Epithelial cell of proximal tubule (primary cell): Measurements from ENCODE around the gene PZP. TPM values are rescaled to one million over a fixed set of nuclear protein-coding genes. Genes with fewer than 3 reads are reported as not detected.
"Not testable (repeated sequence)": the region's sequence is repeated elsewhere in the genome, so short reads cannot be mapped to it uniquely, and the experiment has no call there.

Experiments used
- DNase-seq: peaks from one replicate; pipeline ENCODE4 v3.0.0-alpha.2; 2011; ENCODE audit warnings: low read depth
- H3K4me3 ChIP-seq: 2 replicates; pipeline ENCODE4 v1.5.1; 2011; ENCODE audit warnings: low read depth, mild to moderate bottlenecking, low read length
- CTCF ChIP-seq: conservative IDR thresholded peaks from 2 replicates; pipeline ENCODE4 v1.5.1; 2012; ENCODE audit warnings: low read depth, mild to moderate bottlenecking, low read length
- total RNA-seq: library from RNA; depleted of rRNA; stranded (reverse); fragments of >200 nt; gene quantifications from 2 replicates; pipeline ENCODE4 v1.2.3, GENCODE V29; 2015

PZP gene
- total RNA-seq = not detected in 2 replicates

DNA sequence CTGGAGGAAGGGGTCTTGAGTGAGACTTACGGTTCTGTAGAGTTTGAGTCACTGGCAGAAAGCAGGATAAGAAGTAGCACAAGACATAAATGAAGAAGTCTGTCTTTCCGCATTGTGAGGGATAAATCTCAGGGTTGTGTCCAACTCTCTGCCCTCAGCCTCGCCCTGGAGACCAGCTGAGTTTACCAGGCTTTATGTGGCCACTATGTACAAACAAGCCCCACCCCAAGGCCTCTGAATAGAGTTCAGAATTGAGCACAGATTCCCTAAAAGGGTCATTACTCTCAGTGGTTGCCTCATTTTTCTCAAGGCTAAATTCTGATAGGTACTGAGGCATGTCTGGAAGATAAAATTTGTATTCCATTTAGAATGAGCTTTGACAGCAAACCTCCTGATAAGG lies at the start of gene PZP:
PZP (minus strand) TSS at position 167 of the 400 bp plus-strand sequence; CDS start at position 113, 54 bp downstream.
- no peak within 1 kb of the TSS for H3K4me3 ChIP-seq
- no peak for DNase-seq
- TF ChIP-seq CTCF = no peak

- DNase-seq = no peak
- no peak for TF ChIP-seq CTCF
- H3K4me3 ChIP-seq = no peak overlapping the region
Observed at GRCh38 chr12:9256758-9257405, 48.7 kb upstream of the PZP start.

- no peak overlapping the region for H3K4me3 ChIP-seq
- TF ChIP-seq CTCF = no peak
- DNase-seq = no peak
Observed at GRCh38 chr12:9256341-9256740, 48.1 kb upstream of the PZP start.

GRCh38 chr12:9255837-9256236 lies 47.6 kb upstream of the PZP start:
- no peak for TF ChIP-seq CTCF
- no peak overlapping the region for H3K4me3 ChIP-seq
- DNase-seq = no peak

DNA sequence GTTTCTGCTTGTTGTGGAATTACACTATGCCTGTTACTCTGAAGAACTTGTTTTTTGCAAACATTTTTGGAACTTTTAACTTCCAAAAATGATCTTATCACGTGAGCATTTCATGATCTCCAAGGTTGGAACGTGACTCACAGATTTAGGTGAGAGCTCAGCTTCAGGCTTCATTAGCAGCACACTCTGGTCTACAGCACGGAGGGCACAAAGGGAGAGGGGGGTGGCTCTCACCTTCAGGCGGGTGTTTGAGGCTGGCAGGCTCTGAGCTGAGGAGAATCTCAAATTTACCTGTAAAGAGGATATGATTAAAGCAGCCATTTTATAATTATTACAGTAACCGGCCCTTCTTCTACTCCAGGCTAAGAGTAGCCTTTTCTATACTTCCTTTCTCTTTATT lies 45.3 kb upstream of the PZP start:
- no peak overlapping the region for H3K4me3 ChIP-seq
- TF ChIP-seq CTCF = no peak
- no peak for DNase-seq

- not testable (repeated sequence) for H3K4me3 ChIP-seq, DNase-seq
Observed at GRCh38 chr12:9252791-9253190, 44.6 kb upstream of the PZP start.

- DNase-seq = no peak
- no peak overlapping the region for H3K4me3 ChIP-seq
- TF ChIP-seq CTCF = no peak
Observed at GRCh38 chr12:9252256-9252655, 44.1 kb upstream of the PZP start.
